GM19193 (cell line): ENCODE measurements around the gene DOCK1.

Source experiments
- POLR2A ChIP-seq: IDR thresholded peaks from 4 replicates; pipeline ENCODE4 v1.6.1; 2011; ENCODE audit not compliant: insufficient read depth, insufficient read length; ENCODE audit errors: extremely low read depth

Gene DOCK1

DNA sequence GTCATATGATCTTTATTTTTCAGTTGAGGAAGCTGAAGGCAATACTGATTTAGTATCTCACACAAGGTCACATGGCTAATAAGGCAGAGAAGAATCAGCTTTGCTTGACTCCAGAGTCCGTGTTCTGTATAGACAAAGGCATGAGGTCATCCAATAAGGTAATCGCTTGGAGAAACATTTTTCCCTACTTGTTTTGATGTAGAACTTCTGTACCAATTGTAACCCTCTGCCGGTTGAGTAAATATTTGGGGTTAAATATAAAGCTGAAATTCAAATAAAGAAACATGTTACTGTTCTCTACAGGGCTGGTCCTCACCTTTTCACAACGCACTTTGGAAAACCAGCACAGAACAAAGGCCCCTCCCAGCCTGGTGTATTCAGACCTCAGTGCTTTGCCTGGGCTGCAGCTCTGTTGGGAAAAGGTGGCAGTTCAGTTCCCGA is 374.1 kb downstream of the DOCK1 start:
- TF ChIP-seq POLR2A: no peak

DNA sequence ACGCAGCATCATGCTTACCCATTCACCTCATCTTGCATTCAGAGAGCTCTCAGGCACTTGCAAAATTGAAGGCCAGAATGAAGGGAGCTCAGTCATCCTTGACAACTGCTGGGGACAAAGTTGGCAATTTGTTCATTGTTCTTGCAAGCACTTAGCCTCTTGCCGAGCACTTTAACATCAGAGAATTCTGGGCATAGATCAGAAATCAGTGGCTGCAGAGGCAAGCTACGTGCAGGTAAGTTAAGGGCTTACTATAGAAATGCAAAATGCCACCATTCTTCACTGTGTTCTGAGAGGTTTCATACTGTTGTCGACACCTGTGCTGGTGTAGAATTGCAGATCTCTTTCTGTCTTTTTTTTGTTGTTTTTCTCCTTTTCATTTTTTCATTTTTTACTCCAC is 375.2 kb downstream of the DOCK1 start:
- no peak for TF ChIP-seq POLR2A

DNA sequence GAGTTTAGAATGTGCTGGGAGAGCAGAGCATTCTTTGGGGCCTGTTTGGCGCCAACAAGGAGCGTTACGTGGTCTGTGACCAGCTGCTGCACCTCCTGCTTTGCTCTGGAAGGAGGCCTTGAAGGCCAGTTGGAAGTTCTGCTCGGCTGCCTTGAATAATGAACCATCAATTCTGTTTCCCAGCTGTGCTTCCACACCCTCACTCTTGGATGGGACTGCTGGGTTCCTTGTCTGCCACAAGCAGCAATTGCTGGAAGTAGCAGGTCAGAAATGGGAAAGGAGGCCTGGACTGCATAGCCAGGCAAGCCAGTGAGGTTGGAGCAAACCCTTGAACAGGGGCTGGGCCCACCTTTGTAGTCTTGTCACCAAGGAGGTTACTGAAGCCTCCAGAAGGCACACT is 377.8 kb downstream of the DOCK1 start:
- no peak for TF ChIP-seq POLR2A

DNA sequence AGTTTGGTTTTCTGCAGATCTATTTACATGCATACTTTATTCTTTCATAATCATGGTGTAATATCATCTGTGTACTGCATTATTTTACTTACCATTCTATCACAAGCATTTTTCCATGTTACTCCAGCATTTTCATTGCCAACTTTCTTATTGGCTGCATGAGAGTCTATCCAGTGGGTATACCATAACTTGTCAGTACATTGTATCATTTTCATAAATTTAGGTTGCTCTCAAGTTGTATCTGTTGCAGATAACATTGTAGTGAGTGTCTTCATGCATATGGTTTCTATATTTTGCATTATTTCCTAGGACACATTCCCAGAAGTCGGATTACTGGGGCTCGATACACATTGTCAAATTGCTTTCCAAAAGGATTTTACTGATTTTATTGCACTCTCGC is 378.3 kb downstream of the DOCK1 start:
- TF ChIP-seq POLR2A: no peak

DNA sequence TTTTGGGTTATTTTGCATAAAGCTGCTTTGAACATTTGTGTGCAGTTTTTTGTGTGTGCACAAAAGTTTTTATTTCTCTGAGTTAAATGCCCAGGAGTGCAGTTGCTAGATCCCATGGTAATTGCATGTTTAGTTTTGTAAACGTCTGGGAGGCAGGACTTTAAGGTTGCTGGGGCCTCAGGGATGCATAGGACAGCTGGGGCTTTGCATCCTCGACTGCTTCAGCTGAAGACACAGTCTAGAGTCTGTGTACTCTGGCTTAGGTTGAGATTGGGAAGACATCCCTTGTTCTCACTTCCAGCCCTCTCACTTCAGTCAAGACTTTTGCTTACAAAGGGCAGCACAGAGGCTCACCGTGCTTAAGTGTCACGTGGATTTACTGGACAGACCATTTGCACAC is 385.6 kb downstream of the DOCK1 start:
- TF ChIP-seq POLR2A: no peak

DNA sequence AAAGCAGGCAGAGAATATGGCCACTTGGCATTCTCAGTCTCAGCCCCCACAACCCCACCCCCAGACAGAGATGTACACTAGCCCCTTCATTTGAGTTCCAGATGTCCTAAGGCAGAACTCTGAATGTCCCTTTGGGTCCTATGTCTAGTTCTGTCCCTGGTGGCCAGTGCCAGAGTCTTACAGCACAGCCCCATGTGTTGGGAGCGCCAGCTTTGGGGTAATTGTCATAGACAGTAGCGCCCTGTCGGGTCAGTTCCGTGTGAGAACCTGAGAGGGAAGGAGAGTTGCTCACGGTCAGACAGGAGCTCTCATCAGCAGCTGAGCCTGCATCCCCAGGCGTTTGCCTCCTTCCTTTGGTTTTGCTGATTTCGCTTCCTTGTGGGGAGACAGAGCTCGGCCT is 386.1 kb downstream of the DOCK1 start:
- no peak for TF ChIP-seq POLR2A

DNA sequence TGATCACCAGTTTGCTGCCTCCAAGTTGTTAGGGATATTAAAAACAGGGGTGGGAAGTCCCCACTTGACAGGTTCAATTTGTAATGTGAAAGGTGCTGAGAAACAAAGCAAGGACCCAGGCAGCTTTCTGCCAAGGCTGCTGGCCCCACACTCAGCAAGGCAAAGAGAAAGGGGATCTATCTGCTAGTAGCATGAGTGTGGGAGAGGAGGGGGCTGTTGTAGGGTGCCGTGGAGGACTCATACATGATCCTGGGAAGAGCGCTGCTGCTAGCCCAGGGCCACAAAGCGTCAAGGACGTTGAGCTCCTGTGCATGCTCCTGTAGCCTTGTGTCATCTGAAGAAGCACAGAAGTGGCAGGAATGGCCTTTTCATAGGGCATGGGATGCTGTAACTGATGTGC is 387.7 kb downstream of the DOCK1 start:
- TF ChIP-seq POLR2A: no peak

DNA sequence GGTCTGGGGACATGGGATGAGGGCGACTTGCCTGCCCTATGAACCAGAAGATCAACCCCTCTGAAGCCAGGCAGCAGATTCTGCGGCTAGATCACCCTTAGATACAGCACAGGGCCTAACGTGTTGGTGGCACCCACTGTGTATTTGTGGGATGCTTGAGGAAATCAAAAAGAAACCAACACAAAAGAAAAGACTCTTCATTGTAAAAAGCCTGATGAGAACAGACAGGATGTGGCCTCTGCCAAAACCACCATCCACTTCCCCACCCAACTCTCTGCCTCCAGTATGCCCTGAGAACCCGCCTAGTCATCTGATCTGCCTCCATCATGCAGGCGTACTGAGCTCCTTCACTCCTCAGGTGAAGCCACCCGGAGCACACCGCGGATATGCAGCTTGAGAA is 388.4 kb downstream of the DOCK1 start:
- no peak for TF ChIP-seq POLR2A

DNA sequence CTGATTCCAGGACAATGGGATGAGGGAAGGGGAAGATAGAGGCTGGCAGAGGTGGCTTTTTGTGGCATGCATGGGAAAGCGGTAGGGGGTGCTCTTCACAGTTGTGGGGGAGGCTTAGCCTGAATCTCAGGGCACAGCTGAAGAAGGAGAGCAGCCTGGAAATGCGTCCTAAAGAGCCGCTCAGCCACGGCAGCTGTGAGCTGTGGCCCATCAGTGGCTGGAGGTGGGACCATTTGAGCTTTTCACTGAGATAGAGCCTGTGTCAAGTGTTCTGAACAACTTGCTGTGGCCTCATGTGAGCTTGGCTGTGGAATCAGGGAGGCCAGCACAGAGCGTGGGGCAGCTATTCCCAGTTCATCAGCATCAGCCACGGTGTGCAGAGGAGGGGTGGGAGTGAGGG is 391.5 kb downstream of the DOCK1 start:
- TF ChIP-seq POLR2A: no peak

DNA sequence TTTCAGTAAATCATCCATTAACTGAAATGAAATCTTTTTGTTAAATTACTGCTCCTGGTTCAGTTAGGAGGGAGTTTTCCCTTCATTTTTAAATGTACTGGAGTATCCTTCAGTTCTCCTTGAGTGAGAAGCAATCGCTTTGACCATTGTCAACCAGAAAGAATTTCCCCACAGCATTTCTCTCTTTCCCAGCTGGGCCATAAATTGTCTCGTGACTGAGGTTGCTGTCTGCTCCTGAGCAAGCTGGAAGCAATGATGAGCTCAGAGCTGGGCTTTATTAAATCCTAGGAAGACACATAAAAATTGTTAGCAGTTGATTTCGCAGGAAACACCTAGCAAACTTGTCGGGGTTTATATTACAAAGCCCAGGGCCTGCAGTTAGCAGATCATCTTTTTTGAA is 393.2 kb downstream of the DOCK1 start:
- no peak for TF ChIP-seq POLR2A

DNA sequence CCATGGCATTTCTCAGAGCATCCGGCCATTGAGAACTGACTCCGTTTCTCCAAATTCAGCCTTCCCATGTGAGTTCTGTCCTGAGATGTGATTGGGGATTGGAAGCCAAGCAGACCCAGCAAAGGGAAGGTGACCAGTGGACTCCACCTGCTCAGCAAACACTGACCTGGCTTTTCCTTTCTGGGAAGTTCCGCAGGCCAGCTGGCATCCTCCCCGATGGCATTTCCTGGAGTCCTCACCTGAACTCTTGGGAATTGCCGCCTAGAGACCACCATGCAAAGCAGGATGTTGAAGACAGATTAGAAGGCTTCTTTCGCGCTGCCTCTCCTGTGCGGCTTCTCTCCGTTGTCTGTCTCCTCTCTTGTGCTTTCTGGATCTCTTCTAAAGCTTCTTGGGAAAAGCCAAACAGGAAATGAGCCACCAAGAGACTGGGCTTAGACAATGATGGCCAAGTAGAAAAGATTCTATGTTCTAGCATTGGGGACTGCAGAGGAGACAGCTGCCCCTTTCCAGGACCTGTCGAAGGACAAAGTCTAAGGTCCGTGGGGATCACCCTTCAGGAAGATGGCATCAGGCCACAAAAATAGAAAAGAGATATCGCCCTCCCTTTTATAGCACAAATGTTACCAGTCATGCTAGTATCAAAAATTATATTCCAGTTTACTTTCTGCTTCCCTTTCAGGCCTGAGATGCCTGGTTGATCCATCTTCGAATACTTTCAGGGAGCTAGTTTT is 394.9 kb downstream of the DOCK1 start:
- no peak for TF ChIP-seq POLR2A

DNA sequence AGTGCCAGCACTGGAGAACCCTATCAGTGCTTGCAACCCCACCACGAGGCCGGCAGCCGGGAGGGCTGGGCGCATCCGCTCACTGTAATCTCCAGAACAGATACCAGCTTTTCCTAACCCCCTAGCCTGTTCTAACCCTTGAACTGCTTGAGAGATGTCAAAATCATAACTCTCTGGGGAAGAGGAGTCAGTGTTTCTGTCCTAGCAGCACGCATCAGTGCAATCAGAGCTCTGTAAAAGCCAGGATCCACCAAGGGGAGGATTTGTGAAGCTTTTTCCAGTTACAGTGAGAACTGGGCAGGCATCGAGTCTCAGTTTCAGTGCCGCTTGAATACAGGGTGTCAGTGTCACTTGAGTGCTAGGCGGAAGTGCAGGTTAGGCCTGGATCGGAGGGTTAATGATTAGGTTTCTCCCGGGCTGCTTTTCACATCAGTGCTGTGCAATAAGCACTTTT is 395.7 kb downstream of the DOCK1 start:
- TF ChIP-seq POLR2A: no peak

DNA sequence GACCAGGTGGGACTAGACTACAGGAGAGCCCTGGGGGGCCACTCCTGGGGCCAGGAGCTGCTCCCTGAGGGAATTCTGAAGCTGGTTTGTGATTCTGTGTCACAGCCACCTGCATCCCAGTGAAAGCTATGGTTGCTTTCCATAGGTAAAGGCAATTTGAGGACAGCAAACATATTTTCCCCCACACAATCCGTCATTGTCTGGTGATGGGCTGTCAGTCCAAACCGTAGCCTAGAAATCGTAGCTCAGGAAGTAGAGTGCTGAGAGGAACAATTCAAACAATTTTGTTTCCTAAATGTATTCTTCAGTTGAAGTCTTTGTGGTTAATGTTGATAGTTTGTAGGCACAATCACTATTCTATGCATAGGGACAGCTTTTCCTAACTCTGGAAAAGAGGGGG is 397.1 kb downstream of the DOCK1 start:
- no peak for TF ChIP-seq POLR2A

DNA sequence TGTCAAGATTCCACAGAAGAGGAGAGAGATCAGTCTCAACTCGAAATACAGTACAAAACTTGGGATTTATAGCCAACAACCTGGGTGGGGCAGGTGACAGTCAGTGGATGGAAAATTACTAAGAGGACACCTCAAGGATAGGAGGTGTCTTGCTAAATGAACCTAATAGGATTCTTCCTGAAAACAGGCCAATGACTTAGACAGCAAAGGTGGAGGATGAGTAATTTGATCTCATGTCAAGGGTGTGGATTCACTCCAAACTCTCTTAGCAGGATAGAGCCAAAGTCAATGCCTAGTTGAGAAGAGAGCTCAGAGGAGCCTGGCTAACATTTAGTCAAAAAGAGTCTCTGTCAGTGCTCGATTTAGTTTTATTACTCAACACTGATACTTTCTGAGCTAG is 397.9 kb downstream of the DOCK1 start:
- no peak for TF ChIP-seq POLR2A

DNA sequence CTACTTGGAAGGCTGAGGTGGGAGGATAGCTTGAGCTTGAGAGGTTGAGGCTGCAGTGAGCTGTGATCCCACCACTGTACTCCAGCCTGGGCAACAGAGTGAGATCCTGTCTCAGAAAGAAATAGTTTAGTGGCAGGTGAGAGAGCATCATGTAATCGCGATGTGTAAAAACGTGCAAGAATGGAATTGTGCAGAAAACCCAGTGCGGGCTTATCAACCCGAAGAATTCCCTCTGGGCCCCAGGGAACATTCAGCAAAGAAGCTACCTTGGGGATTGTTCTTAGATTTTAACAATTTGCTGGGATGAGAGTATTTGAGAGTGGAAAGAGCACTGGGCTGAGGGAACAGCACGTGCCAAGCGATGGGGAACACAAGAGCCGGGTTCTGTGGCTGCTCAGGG is 398.5 kb downstream of the DOCK1 start:
- TF ChIP-seq POLR2A: no peak

DNA sequence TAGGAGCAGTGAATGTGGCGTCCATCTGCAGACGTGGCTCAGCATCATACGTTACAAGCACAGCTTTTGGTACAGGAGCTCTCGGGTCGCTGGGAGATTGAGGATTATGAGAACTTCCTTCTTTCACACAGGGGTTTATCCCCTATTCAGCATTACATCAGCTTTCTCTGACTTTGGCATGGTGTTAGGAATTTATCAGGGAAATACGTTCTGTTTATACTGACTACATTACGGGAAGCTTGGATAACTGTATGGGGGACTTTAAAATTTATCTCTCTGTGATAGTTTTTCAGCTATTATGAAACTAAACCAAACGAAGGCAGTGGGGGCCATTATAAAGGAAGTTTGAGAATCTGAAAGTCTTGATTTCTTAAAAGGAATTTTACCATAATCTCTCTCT is 401.3 kb downstream of the DOCK1 start:
- TF ChIP-seq POLR2A: no peak

DNA sequence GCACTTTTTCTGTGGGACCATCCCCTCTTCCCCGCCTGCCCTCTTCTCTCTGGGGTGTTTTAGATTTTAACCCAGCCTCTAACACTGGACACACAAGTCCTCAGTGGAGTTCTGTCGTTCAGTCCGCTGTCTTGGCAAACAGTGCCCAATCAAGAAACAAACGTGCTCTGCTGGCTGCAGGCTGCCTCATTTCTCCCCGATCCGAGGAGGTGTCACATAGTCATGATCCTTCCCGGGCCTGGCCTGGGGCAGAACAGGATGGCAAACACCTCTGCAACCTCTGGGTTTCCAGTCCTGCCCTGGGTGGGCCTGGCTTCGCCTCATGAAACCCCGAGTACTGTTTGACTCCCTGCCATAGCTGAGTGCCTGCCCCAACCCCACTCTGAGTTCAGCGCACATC is 402.1 kb downstream of the DOCK1 start:
- TF ChIP-seq POLR2A: no peak

DNA sequence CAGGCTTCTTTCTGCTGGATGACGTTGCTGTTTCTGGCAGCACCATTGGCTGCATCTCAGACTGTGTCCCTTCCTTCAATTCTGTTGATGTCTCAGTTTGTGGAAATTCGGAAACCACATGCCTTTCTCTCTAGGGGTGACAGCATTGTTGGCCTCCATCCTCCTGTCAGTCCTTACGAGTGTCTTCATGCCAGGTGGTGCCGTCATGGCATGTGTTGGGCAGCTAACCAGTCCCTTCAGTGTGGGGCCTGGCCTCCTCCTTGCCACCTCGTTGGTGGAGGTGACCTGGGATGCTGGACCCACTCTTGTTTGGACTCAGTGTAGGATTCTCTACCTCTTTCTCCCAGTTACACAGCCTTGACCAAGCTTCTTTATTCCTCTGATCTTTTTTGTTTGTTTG is 402.8 kb downstream of the DOCK1 start:
- TF ChIP-seq POLR2A: no peak

DNA sequence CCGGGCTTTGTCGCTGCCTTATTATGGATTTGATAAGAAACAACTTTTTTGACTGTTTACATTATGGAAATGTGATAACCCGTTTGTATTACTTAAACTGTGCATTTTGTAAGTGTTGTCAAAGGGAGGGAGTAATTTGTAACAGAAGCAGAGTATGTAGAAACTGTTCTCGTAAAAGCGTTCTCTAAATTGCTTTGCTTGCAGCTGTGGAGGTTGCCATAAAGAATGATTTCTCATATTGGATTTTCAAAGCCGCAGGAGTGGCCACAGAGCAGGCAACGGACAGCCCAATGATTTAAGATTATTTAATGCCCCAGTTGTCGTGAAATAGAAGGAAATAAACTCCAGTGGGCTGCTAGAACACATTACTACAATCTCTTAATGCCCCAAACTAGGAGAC is 405.2 kb downstream of the DOCK1 start:
- TF ChIP-seq POLR2A: no peak
